ENCODE data around the gene DNAH10.

The DNAH10 gene

GRCh38 chr12:123879101-123879500 is 117.0 kb downstream of the DNAH10 start:
- H3K27me3 Mint-ChIP-seq (ENCODE audit: low read depth): peaks cover 28% of the 10 kb centered on the region
- no peaks in the 10 kb centered on the region for H3K9me3 Mint-ChIP-seq
- TF ChIP-seq CTCF (IDR thresholded peaks at IDR 0.05; ENCODE audit: unreplicated experiment in 3 of 3): no peak
- H3K4me3 Mint-ChIP-seq: no peak overlapping the region
- no peaks in the 10 kb centered on the region for H3K36me3 Mint-ChIP-seq (ENCODE audit: low read depth)
- H3K4me1 Mint-ChIP-seq: no peaks in the 10 kb centered on the region
- H3K27ac Mint-ChIP-seq: no peak overlapping the region

GRCh38 chr12:123879691-123880090 is 117.6 kb downstream of the DNAH10 start:
- no peaks in the 10 kb centered on the region for H3K9me3 Mint-ChIP-seq
- H3K36me3 Mint-ChIP-seq (ENCODE audit: low read depth): no peaks in the 10 kb centered on the region
- no peak for TF ChIP-seq CTCF (IDR thresholded peaks at IDR 0.05; ENCODE audit: unreplicated experiment in 3 of 3)
- H3K4me1 Mint-ChIP-seq: no peaks in the 10 kb centered on the region
- peaks cover 31% of the 10 kb centered on the region for H3K27me3 Mint-ChIP-seq (ENCODE audit: low read depth)
- H3K4me3 Mint-ChIP-seq: no peak overlapping the region
- H3K27ac Mint-ChIP-seq: no peak overlapping the region

GRCh38 chr12:123882161-123882705 is 120.1 kb downstream of the DNAH10 start:
- Mint-ChIP-seq H3K9me3 (no peaks in the 10 kb centered on the region), H3K27me3 (ENCODE audit: low read depth) (peaks cover 29% of the 10 kb centered on the region), H3K4me1 (no peaks in the 10 kb centered on the region), H3K36me3 (ENCODE audit: low read depth) (no peaks in the 10 kb centered on the region), H3K27ac (no peak overlapping the region), H3K4me3 (no peak overlapping the region)
- TF ChIP-seq CTCF (IDR thresholded peaks at IDR 0.05; ENCODE audit: unreplicated experiment in 3 of 3): no peak

- Mint-ChIP-seq H3K4me1 (no peaks in the 10 kb centered on the region), H3K9me3 (no peaks in the 10 kb centered on the region), H3K27me3 (ENCODE audit: low read depth) (peaks cover 20% of the 10 kb centered on the region)
Measured at GRCh38 chr12:123886258-123886657, 124.2 kb downstream of the DNAH10 start.

GRCh38 chr12:123886931-123887582 is 125.0 kb downstream of the DNAH10 start:
- no peak for TF ChIP-seq CTCF (IDR thresholded peaks at IDR 0.05; ENCODE audit: unreplicated experiment in 3 of 3)
- Mint-ChIP-seq H3K4me3 (no peak overlapping the region), H3K27ac (no peak overlapping the region), H3K9me3 (no peaks in the 10 kb centered on the region), H3K36me3 (ENCODE audit: low read depth) (no peaks in the 10 kb centered on the region), H3K4me1 (no peaks in the 10 kb centered on the region), H3K27me3 (ENCODE audit: low read depth) (peaks cover 20% of the 10 kb centered on the region)

More at GRCh38 chr12:123886258-123886657, 124.2 kb downstream of the DNAH10 start:
- Mint-ChIP-seq H3K27ac (peak overlapping the region in 1 of 3 experiments; percentile 42), H3K36me3 (ENCODE audit: low read depth) (no peaks in the 10 kb centered on the region), H3K4me3 (no peak overlapping the region)
- no peak for TF ChIP-seq CTCF (IDR thresholded peaks at IDR 0.05; ENCODE audit: unreplicated experiment in 3 of 3)

GRCh38 chr12:123888989-123889388 is 126.9 kb downstream of the DNAH10 start:
- no peaks in the 10 kb centered on the region for H3K9me3 Mint-ChIP-seq
- no peak overlapping the region for H3K4me3 Mint-ChIP-seq
- no peaks in the 10 kb centered on the region for H3K36me3 Mint-ChIP-seq (ENCODE audit: low read depth)
- H3K4me1 Mint-ChIP-seq: no peaks in the 10 kb centered on the region
- H3K27me3 Mint-ChIP-seq (ENCODE audit: low read depth): peaks cover 15% of the 10 kb centered on the region
- no peak for TF ChIP-seq CTCF (IDR thresholded peaks at IDR 0.05; ENCODE audit: unreplicated experiment in 3 of 3)
- H3K27ac Mint-ChIP-seq: no peak overlapping the region

All from nephron (organoid).